BE2C (cell line): ENCODE data around the gene GOLIM4.

Source experiments
- DNase-seq: peaks from one replicate; pipeline ENCODE4 v3.0.0-alpha.2; 2020
- H3K27me3 ChIP-seq: fragments of 250-450 bp; sonication (Bioruptor Pico); 2 replicates; pipeline ENCODE4 v1.5.1; 2020; ENCODE audit warnings: mild to moderate bottlenecking
- H3K36me3 ChIP-seq: fragments of 250-450 bp; sonication (Bioruptor Pico); 2 replicates; pipeline ENCODE4 v1.5.1; 2020; ENCODE audit warnings: mild to moderate bottlenecking
- H3K4me1 ChIP-seq: fragments of 250-450 bp; sonication (Bioruptor Pico); 2 replicates; pipeline ENCODE4 v1.5.1; 2020
- H3K4me3 ChIP-seq: 2 replicates; pipeline ENCODE4 v1.5.1; 2011; ENCODE audit warnings: low read depth, low read length
- H3K9me3 ChIP-seq: fragments of 250-450 bp; sonication (Bioruptor Pico); 2 replicates; pipeline ENCODE4 v1.5.1; 2020
- CTCF ChIP-seq: IDR thresholded peaks from 2 replicates; pipeline ENCODE4 v1.5.1; 2012; ENCODE audit warnings: mild to moderate bottlenecking, low read depth, low read length

GOLIM4 gene

GRCh38 chr3:168053115-168053514 lies 42.6 kb downstream of the GOLIM4 start:
- H3K27me3 ChIP-seq = no peaks in the 10 kb centered on the region
- peaks cover 2% of the 10 kb centered on the region; the same call in 1 of the 2 replicates for H3K36me3 ChIP-seq
- DNase-seq = no peak
- peaks cover 11% of the 10 kb centered on the region for H3K4me1 ChIP-seq
- no peak overlapping the region for H3K4me3 ChIP-seq
- no peak for TF ChIP-seq CTCF
- H3K9me3 ChIP-seq = no peaks in the 10 kb centered on the region

- H3K36me3 ChIP-seq = peaks cover 2% of the 10 kb centered on the region; the same call in 1 of the 2 replicates
- peaks cover 11% of the 10 kb centered on the region for H3K4me1 ChIP-seq
- H3K9me3 ChIP-seq = no peaks in the 10 kb centered on the region
- TF ChIP-seq CTCF = no peak
- DNase-seq = no peak
- no peak overlapping the region for H3K4me3 ChIP-seq
- H3K27me3 ChIP-seq = no peaks in the 10 kb centered on the region
Observed at GRCh38 chr3:168052515-168052914, 43.2 kb downstream of the GOLIM4 start.

GRCh38 chr3:168051531-168052471 lies 43.9 kb downstream of the GOLIM4 start:
- Histone ChIP-seq H3K9me3 (no peaks in the 10 kb centered on the region), H3K27me3 (no peaks in the 10 kb centered on the region), H3K4me3 (no peak overlapping the region), H3K36me3 (peaks cover 2% of the 10 kb centered on the region; the same call in 1 of the 2 replicates), H3K4me1 (peaks cover 14% of the 10 kb centered on the region)
- no peak for TF ChIP-seq CTCF
- no peak for DNase-seq

GRCh38 chr3:168051070-168051469 lies 44.7 kb downstream of the GOLIM4 start:
- Histone ChIP-seq H3K36me3 (peaks cover 2% of the 10 kb centered on the region; the same call in 1 of the 2 replicates), H3K4me3 (no peak overlapping the region), H3K4me1 (peaks cover 14% of the 10 kb centered on the region), H3K27me3 (no peaks in the 10 kb centered on the region), H3K9me3 (no peaks in the 10 kb centered on the region)
- no peak for DNase-seq
- TF ChIP-seq CTCF = no peak

- DNase-seq = no peak
- H3K27me3 ChIP-seq = no peaks in the 10 kb centered on the region
- no peaks in the 10 kb centered on the region; the same call in 1 of the 2 replicates for H3K36me3 ChIP-seq
- no peaks in the 10 kb centered on the region for H3K9me3 ChIP-seq
- peaks cover 14% of the 10 kb centered on the region for H3K4me1 ChIP-seq
- no peak for TF ChIP-seq CTCF
- H3K4me3 ChIP-seq = no peak overlapping the region
Observed at GRCh38 chr3:168049367-168049974, 46.3 kb downstream of the GOLIM4 start.
